HL-60 (cell line): ENCODE results near the gene TLCD3A.

ENCODE experiments used
- DNase-seq, 2 experiments: peaks; one replicate each; pipeline ENCODE4 v3.0.0-alpha.2; 2010 to 2020; ENCODE audit warnings: low read depth in 1 of 2, low spot score in 1 of 2
- H3K27ac ChIP-seq: fragments of 250-450 bp; sonication (Bioruptor Pico); replicated peaks from 2 replicates; pipeline ENCODE4 v1.5.1; 2020; ENCODE audit warnings: mild to moderate bottlenecking, moderate library complexity
- H3K27me3 ChIP-seq: fragments of 250-450 bp; sonication (Bioruptor Pico); 2 replicates; pipeline ENCODE4 v1.5.1; 2021; ENCODE audit warnings: mild to moderate bottlenecking, moderate library complexity; ENCODE audit not compliant: insufficient read depth, poor library complexity, severe bottlenecking
- H3K4me3 ChIP-seq: replicated peaks from 2 replicates; pipeline ENCODE4 v1.5.1; 2011; ENCODE audit warnings: mild to moderate bottlenecking, control low read depth, low read length; ENCODE audit not compliant: insufficient read depth
- CTCF ChIP-seq: IDR thresholded peaks from one replicate; pipeline ENCODE4 v1.5.1; 2011; ENCODE audit warnings: low read length, control low read depth, inconsistent platforms; ENCODE audit not compliant: insufficient read depth
- GABPA ChIP-seq: IDR thresholded peaks from 2 replicates; pipeline ENCODE4 v1.6.1; 2012; ENCODE audit warnings: low read depth
- POLR2AphosphoS5 ChIP-seq: IDR thresholded peaks from 2 replicates; pipeline ENCODE4 v1.6.1; 2012; ENCODE audit warnings: low read depth
- REST ChIP-seq: IDR thresholded peaks from 2 replicates; pipeline ENCODE4 v1.6.1; 2012; ENCODE audit warnings: low read depth; ENCODE audit not compliant: insufficient replicate concordance
- SPI1 ChIP-seq: IDR thresholded peaks from 2 replicates; pipeline ENCODE4 v1.6.1; 2012; ENCODE audit warnings: low read depth, mild to moderate bottlenecking, borderline replicate concordance

The TLCD3A gene

DNA sequence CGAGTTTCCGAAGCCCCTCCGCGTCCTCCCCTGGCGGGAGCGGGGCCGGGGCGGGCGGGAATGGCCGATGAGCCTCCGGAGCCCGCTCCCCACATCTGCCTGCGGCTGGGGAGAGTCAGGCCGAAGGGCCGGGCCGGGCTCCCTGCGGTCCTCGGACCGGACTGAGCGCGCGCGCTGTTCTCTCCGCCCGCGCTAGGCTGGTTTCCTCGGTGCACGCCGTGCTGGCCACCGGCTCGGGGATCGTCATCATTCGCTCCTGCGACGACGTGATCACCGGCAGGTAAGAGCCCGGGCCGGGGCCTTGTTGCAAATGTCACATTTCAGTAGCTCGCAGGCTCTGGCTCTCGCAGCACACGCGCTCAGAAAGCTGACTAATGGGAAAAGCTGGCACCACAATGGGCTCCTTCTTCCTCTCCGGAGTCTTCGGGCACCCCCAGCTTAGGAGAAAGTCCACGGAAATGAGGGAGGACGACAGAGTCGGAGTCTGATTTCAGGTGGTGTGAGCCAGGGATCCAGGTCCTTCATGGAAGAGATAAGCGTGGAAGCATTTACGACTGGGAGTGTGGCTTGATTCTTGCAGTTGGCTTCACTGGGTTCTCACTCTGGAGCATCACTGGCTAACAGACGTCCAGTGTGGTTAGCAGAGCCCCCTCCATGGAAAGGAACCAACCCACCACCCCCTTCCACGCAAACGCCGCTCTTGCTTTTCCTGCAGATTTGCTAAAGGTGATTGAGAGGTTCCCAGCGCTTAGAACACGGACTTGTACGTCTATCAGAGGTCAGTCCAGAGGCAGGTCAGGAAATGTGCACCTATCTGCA lies 715 bp downstream of the TLCD3A start:
- TF ChIP-seq GABPA (no peak), CTCF (no peak), POLR2AphosphoS5 (no peak), SPI1 (no peak)
- H3K27ac ChIP-seq: no peak overlapping the region
- peak overlapping the region; percentile 48 for H3K4me3 ChIP-seq
- peaks cover 3% of the 10 kb centered on the region for H3K27me3 ChIP-seq
- no peak for DNase-seq

DNA sequence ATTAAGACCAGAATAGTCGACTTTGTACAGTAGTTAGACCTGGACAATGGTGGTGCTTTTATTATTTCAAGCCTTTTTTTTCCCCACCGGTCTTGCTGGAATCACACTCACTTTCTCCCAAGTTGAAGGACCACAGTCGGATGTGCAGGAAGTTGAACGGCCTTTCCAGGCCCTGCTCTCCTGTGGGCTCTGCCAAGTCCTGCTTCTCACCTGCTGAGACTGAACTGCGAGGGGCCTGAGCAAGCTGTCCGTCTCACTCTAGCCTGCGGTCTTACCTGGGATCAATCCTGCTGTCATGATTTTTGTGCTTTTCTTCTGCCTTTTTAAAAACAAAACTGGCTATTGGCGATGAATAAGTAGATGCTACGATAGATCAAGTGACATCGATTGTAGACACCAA lies 1.3 kb downstream of the TLCD3A start:
- TF ChIP-seq SPI1 (no peak), CTCF (no peak), GABPA (no peak), POLR2AphosphoS5 (no peak), REST (no peak)
- DNase-seq: no peak
- Histone ChIP-seq H3K4me3 (no peak overlapping the region), H3K27me3 (peaks cover 3% of the 10 kb centered on the region), H3K27ac (no peak overlapping the region)

DNA sequence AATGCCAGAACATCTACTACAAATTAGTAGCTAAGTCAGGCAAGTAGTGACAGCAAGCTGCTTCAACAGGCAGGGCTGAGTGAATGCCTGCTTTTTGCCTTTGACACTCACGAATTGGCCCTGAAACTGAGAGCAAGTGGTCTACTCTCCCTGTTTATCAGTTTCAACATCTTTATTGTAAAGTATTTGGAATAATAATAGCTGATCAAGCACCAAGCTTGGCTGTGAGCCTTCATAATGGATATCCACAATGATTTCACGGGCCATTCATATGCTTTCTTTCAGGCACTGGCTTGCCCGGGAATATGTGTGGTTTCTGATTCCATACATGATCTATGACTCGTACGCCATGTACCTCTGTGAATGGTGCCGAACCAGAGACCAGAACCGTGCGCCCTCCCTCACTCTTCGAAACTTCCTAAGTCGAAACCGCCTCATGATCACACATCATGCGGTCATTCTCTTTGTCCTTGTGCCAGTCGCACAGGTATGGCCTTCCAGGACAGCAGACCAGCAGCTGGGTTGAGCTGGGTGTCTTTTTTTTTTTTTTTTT lies 5.2 kb downstream of the TLCD3A start:
- Histone ChIP-seq H3K27me3 (peaks cover 3% of the 10 kb centered on the region), H3K27ac (no peak overlapping the region), H3K4me3 (no peak overlapping the region)
- no peak for DNase-seq
- TF ChIP-seq REST (no peak), CTCF (no peak), GABPA (no peak), SPI1 (no peak), POLR2AphosphoS5 (no peak)
